ENCODE data around the gene CDK5RAP2.

GRCh38 chr9:120482424-120483186 lies 97.4 kb downstream of the CDK5RAP2 start:
- TF ChIP-seq TCF7L2 (IDR thresholded peaks at IDR 0.05; ENCODE audit: borderline replicate concordance, low read depth, low read length) (no peak), CTCF (tag by site-specific recombination; IDR thresholded peaks at IDR 0.05) (no peak), ZNF280C (tag by site-specific recombination; IDR thresholded peaks at IDR 0.05) (no peak)
